ENCODE results near the gene ARID3B. TPM values are rescaled to one million over a fixed set of nuclear protein-coding genes. Genes with fewer than 3 reads are reported as not detected.
"Not testable (repeated sequence)": the region's sequence is repeated elsewhere in the genome, so short reads cannot be mapped to it uniquely, and the experiment has no call there.

The ARID3B gene
- total and polyA plus RNA-seq, 7 experiments from 2014 or later: 5.1 to 45.4 (median 36.6) TPM

DNA sequence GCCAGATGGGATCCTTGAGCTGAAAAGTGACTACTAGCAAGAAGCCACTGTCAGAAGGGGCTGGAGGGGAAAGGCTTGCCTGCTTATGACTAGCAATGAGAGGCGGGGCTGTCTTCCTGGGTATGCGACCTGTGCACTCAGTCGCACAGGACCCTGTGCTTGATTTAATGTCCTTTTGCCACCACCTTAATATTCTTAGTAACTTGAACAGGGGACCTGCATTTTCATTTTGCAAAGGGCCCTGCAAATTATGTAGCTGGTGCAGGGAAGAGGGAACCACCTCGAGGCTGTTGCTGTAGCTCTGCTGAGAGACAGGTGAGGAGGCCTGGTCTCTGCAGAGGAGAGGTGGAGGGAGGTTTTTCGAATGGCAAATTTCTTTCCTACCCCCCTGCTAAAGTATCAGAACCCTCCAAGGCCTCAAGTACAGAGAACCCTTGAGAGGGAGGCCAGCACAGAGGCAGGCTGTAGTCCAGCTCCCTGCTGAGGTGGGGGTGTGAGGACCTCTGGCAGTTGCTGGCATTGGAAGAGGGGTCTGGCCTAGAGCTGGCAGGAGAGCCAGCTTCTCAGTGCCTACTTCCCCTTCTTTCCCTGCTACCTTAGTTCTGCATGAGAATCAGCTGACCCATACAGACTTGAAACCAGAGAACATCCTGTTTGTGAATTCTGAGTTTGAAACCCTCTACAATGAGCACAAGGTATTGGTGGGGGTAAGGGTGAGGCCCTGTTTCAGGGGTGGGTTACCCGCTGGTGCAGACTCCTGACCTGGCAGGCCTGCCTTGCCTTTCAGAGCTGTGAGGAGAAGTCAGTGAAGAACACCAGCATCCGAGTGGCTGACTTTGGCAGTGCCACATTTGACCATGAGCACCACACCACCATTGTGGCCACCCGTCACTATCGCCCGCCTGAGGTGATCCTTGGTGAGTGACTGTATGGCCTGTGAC is 86.0 kb downstream of the ARID3B start:
- H3K36me3 Mint-ChIP-seq: peaks cover 0 to 39% (median 13%) of the 10 kb centered on the region in 5 donors
- ATAC-seq (peak; percentile 31), DNase-seq (no peak)
- ChIA-PET POLR2A (interaction anchor here (1.3 to 1.8 kb wide), 2 partner anchors 11 to 148 kb away, joined by 3 to 6 read pairs; partner anchors contain the start of gene CLK3), CTCF (interaction anchor here (1.3 to 1.9 kb wide), 2 partner anchors 8 to 15 kb away, joined by 4 to 11 read pairs; no protein-coding TSS in a partner anchor)
- peak overlapping the region in 7 of 9 donors; percentile 8 to 79 (median 63) for H3K27ac Mint-ChIP-seq
- Histone ChIP-seq H3K27me3 (ENCODE audit: control insufficient read depth in 2 of 2, insufficient read depth in 2 of 2, low read length in 2 of 2) (no peaks in the 10 kb centered on the region), H3K4me3 (ENCODE audit: low read length) (no peak overlapping the region), H3K36me3 (ENCODE audit: control insufficient read depth in 2 of 3, insufficient read depth in 3 of 3, low read length in 3 of 3) (peaks cover 30 to 99% (median 42%) of the 10 kb centered on the region in 3 experiments), H3K4me1 (ENCODE audit: control insufficient read depth in 2 of 2, insufficient read depth in 2 of 2, low read length in 2 of 2) (no peaks in the 10 kb centered on the region), H3K27ac (ENCODE audit: low read depth, low read length) (no peak overlapping the region), H3K9me3 (ENCODE audit: control insufficient read depth in 2 of 3, low read length in 3 of 3) (no peaks in the 10 kb centered on the region)
- H3K4me3 Mint-ChIP-seq: peak overlapping the region in 1 of 10 donors; percentile 56
- H3K9me3 Mint-ChIP-seq: no peaks in the 10 kb centered on the region
- H3K4me1 Mint-ChIP-seq: peaks cover under 1 to 19% (median 12%) of the 10 kb centered on the region in 7 donors
- intact Hi-C loops (cut with micrococcal nuclease): no loop called here
- no peaks in the 10 kb centered on the region for H3K27me3 Mint-ChIP-seq

DNA sequence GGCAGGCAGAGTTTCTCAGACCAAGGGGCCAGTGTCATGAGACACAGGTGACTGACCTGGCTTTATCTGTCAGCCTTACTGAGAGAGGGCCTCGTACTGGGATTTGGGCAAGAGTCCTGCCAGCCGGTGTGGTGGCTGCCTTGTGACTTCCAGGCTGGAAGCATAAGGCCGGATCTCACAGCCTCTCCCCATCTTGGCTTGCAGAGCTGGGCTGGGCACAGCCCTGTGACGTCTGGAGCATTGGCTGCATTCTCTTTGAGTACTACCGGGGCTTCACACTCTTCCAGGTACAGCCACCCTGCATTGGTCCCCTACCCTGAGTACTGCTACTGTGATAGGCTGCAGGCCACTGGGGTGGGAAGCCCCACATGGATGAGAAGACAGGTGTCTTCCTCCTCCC is 86.7 kb downstream of the ARID3B start:
- DNase-seq (no peak), ATAC-seq (no peak)
- no peaks in the 10 kb centered on the region for H3K27me3 ChIP-seq (ENCODE audit: control insufficient read depth in 2 of 2, insufficient read depth in 2 of 2, low read length in 2 of 2)
- H3K36me3 ChIP-seq (ENCODE audit: control insufficient read depth in 2 of 3, insufficient read depth in 3 of 3, low read length in 3 of 3): peaks cover 23 to 99% (median 38%) of the 10 kb centered on the region in 3 experiments
- H3K9me3 Mint-ChIP-seq: no peaks in the 10 kb centered on the region
- H3K4me3 ChIP-seq (ENCODE audit: low read length): no peak overlapping the region
- no peaks in the 10 kb centered on the region for H3K9me3 ChIP-seq (ENCODE audit: control insufficient read depth in 2 of 3, low read length in 3 of 3)
- H3K4me1 Mint-ChIP-seq: peaks cover 0 to 17% (median 12%) of the 10 kb centered on the region in 7 donors
- no peak overlapping the region for H3K4me3 Mint-ChIP-seq
- H3K27me3 Mint-ChIP-seq: no peaks in the 10 kb centered on the region
- CTCF ChIA-PET: interaction anchor here (0.6 to 1.3 kb wide), 2 partner anchors 14 kb away, joined by 3 to 4 read pairs; no protein-coding TSS in a partner anchor
- no peaks in the 10 kb centered on the region for H3K4me1 ChIP-seq (ENCODE audit: control insufficient read depth in 2 of 2, insufficient read depth in 2 of 2, low read length in 2 of 2)
- intact Hi-C loops (cut with micrococcal nuclease): no loop called here
- peak overlapping the region in 6 of 9 donors; percentile 19 to 79 (median 60) for H3K27ac Mint-ChIP-seq
- H3K27ac ChIP-seq (ENCODE audit: low read depth, low read length): no peak overlapping the region
- POLR2A ChIA-PET: interaction anchor here (1.0 to 1.8 kb wide), 2 partner anchors 12 to 13 kb away, joined by 3 to 6 read pairs; partner anchors contain the start of gene CLK3
- peaks cover 0 to 32% (median 6%) of the 10 kb centered on the region in 5 donors for H3K36me3 Mint-ChIP-seq

DNA sequence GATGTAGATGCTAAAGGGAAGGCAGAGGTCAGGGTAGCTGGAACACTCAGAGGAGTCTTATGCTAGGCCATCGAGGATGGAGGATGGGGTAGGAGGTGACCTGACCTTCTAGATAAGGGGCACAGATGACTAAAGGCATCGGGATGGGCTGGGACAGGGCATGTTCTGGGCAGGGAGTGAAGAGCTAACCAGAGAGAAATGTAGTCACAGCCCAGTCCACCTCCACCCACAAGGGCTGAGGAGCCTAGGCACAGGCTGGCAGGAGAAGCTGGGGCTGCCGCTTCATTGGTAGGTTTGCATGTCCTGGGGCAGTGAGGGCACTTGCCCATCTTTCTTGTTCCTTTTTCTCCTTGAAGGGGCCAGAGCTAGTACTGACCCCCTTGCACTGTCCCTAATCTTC is 87.2 kb downstream of the ARID3B start:
- Mint-ChIP-seq H3K4me3 (no peak overlapping the region), H3K27ac (peak overlapping the region in 6 of 9 donors; percentile 19 to 70 (median 56)), H3K36me3 (peaks cover 0 to 30% (median 6%) of the 10 kb centered on the region in 5 donors), H3K9me3 (no peaks in the 10 kb centered on the region), H3K27me3 (no peaks in the 10 kb centered on the region), H3K4me1 (peaks cover 0 to 17% (median 12%) of the 10 kb centered on the region in 7 donors)
- ATAC-seq (no peak), DNase-seq (no peak)
- Histone ChIP-seq H3K27me3 (ENCODE audit: control insufficient read depth in 2 of 2, insufficient read depth in 2 of 2, low read length in 2 of 2) (no peaks in the 10 kb centered on the region), H3K27ac (ENCODE audit: low read depth, low read length) (no peak overlapping the region), H3K9me3 (ENCODE audit: control insufficient read depth in 2 of 3, low read length in 3 of 3) (no peaks in the 10 kb centered on the region), H3K4me1 (ENCODE audit: control insufficient read depth in 2 of 2, insufficient read depth in 2 of 2, low read length in 2 of 2) (no peaks in the 10 kb centered on the region), H3K36me3 (ENCODE audit: control insufficient read depth in 2 of 3, insufficient read depth in 3 of 3, low read length in 3 of 3) (peaks cover 18 to 99% (median 35%) of the 10 kb centered on the region in 3 experiments), H3K4me3 (ENCODE audit: low read length) (no peak overlapping the region)
- intact Hi-C loops (cut with micrococcal nuclease): no loop called here
- CTCF ChIA-PET: interaction anchor here (0.6 to 1.0 kb wide), 2 partner anchors 15 to 144 kb away, joined by 3 to 4 read pairs; no protein-coding TSS in a partner anchor
- POLR2A ChIA-PET: interaction anchor here (1.0 kb wide), 1 partner anchor 13 kb away, joined by 3 read pairs; no protein-coding TSS in a partner anchor

DNA sequence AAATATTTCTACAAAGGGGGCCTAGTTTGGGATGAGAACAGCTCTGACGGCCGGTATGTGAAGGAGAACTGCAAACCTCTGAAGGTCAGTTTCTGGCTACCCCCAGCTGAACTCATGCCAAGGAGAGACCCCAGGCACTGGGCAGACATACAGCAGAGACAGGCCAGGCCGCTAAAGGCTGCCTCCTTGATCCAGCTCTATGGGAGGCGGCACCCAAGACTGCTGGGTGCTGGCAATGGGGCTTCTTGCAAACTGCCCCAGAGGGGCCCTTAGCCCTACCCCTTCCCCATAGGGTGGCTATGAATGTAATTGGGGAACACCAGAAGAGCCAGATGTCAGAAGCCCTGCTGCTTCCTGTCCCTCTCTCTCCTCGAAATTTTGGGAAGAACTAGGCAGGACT is 87.9 kb downstream of the ARID3B start:
- Mint-ChIP-seq H3K27me3 (no peaks in the 10 kb centered on the region), H3K9me3 (no peaks in the 10 kb centered on the region), H3K4me1 (peaks cover 0 to 17% (median 12%) of the 10 kb centered on the region in 7 donors), H3K4me3 (no peak overlapping the region), H3K27ac (peak overlapping the region in 3 of 9 donors; percentile 56 to 75 (median 60)), H3K36me3 (peaks cover 0 to 30% (median 6%) of the 10 kb centered on the region in 5 donors)
- no peaks in the 10 kb centered on the region for H3K4me1 ChIP-seq (ENCODE audit: control insufficient read depth in 2 of 2, insufficient read depth in 2 of 2, low read length in 2 of 2)
- POLR2A ChIA-PET: no interaction called here
- CTCF ChIA-PET: interaction anchor here (1.0 kb wide), 1 partner anchor 143 kb away, joined by 4 read pairs; no protein-coding TSS in a partner anchor
- ATAC-seq (no peak), DNase-seq (no peak)
- no peaks in the 10 kb centered on the region for H3K27me3 ChIP-seq (ENCODE audit: control insufficient read depth in 2 of 2, insufficient read depth in 2 of 2, low read length in 2 of 2)
- intact Hi-C loops (cut with micrococcal nuclease): no loop called here
- H3K36me3 ChIP-seq (ENCODE audit: control insufficient read depth in 2 of 3, insufficient read depth in 3 of 3, low read length in 3 of 3): peaks cover 15 to 99% (median 28%) of the 10 kb centered on the region in 3 experiments
- H3K27ac ChIP-seq (ENCODE audit: low read depth, low read length): no peak overlapping the region
- no peak overlapping the region for H3K4me3 ChIP-seq (ENCODE audit: low read length)
- no peaks in the 10 kb centered on the region for H3K9me3 ChIP-seq (ENCODE audit: control insufficient read depth in 2 of 3, low read length in 3 of 3)

DNA sequence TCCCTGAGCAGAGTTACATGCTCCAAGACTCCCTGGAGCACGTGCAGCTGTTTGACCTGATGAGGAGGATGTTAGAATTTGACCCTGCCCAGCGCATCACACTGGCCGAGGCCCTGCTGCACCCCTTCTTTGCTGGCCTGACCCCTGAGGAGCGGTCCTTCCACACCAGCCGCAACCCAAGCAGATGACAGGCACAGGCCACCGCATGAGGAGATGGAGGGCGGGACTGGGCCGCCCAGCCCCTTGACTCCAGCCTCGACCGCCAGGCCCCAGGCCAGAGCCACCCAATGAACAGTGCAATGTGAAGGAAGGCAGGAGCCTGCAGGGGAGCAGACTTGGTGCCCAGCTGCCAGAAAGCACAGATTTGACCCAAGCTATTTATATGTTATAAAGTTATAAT is 88.7 kb downstream of the ARID3B start:
- H3K27me3 ChIP-seq (ENCODE audit: control insufficient read depth in 2 of 2, insufficient read depth in 2 of 2, low read length in 2 of 2); H3K4me3 Mint-ChIP-seq; H3K27me3 Mint-ChIP-seq; intact Hi-C loops (cut with micrococcal nuclease); H3K9me3 Mint-ChIP-seq; H3K27ac ChIP-seq (ENCODE audit: low read depth, low read length); ATAC-seq; DNase-seq; H3K4me3 ChIP-seq (ENCODE audit: low read length); H3K9me3 ChIP-seq (ENCODE audit: control insufficient read depth in 2 of 3, low read length in 3 of 3); H3K4me1 ChIP-seq (ENCODE audit: control insufficient read depth in 2 of 2, insufficient read depth in 2 of 2, low read length in 2 of 2): not testable (repeated sequence)
- Mint-ChIP-seq H3K4me1 (peaks cover 0 to 17% (median 12%) of the 10 kb centered on the region in 7 donors), H3K36me3 (peaks cover 4 to 23% (median 6%) of the 10 kb centered on the region in 5 donors), H3K27ac (peak overlapping the region in 2 of 9 donors; percentile 36 to 56)
- ChIA-PET POLR2A (interaction anchor here (3.1 kb wide), 1 partner anchor 13 kb away, joined by 14 read pairs; the partner anchor contains the start of gene CLK3), CTCF (interaction anchor here (0.6 to 13.2 kb wide), 6 partner anchors 10 to 334 kb away, joined by 3 to 201 read pairs (median 4); no protein-coding TSS in a partner anchor)
- H3K36me3 ChIP-seq (ENCODE audit: control insufficient read depth in 2 of 3, insufficient read depth in 3 of 3, low read length in 3 of 3): peaks cover 15 to 99% (median 21%) of the 10 kb centered on the region in 3 experiments

DNA sequence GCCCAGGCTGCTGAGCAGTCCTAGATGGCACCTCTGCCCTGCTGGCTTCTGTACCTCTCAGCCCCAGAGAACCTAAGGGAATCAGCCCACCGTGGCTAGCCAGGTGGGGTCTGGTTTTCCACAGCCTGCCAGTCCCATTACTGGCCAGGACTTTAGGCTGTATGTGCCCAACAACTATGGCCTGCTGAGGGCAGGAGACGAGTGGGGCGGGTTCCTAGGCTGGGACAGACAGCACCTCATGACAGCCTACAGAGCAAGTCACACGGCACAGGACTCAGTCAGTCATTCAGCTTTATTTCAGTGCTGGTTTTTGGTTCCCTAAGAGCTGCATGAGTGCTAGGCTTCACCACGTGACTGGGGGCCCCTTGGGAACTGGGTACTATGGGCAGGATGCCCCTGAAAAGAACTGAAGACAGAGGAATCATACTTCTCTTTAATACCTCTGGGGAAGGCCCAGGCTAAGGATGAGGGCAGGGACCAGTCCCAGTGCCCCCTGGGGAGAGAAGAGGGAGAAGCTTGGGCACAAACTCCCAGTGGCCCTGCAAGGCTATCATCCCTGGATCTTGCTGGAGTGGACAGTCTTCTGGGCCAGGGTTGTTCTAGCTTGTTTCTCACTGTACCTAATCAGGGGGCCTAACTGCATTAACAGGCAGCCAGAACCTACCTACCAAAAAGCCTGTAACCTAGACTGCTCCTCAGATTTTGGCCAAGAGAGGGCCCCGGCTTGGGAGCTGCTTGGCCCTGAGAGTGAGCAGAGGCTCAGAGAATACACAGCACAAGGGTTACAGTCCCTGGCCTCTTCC is 89.5 kb downstream of the ARID3B start:
- intact Hi-C loops (cut with micrococcal nuclease): no loop called here
- Histone ChIP-seq H3K9me3 (ENCODE audit: control insufficient read depth in 2 of 3, low read length in 3 of 3) (no peaks in the 10 kb centered on the region), H3K27ac (ENCODE audit: low read depth, low read length) (no peak overlapping the region), H3K36me3 (ENCODE audit: control insufficient read depth in 2 of 3, insufficient read depth in 3 of 3, low read length in 3 of 3) (peaks cover 13 to 99% (median 16%) of the 10 kb centered on the region in 3 experiments), H3K4me3 (ENCODE audit: low read length) (no peak overlapping the region), H3K27me3 (ENCODE audit: control insufficient read depth in 2 of 2, insufficient read depth in 2 of 2, low read length in 2 of 2) (no peaks in the 10 kb centered on the region), H3K4me1 (ENCODE audit: control insufficient read depth in 2 of 2, insufficient read depth in 2 of 2, low read length in 2 of 2) (no peaks in the 10 kb centered on the region)
- Mint-ChIP-seq H3K4me3 (no peak overlapping the region), H3K27ac (peak overlapping the region in 4 of 9 donors; percentile 4 to 33 (median 18)), H3K27me3 (no peaks in the 10 kb centered on the region), H3K4me1 (peaks cover 0 to 17% (median 12%) of the 10 kb centered on the region in 7 donors), H3K36me3 (peaks cover 6 to 20% (median 10%) of the 10 kb centered on the region in 5 donors), H3K9me3 (no peaks in the 10 kb centered on the region)
- no peak for ATAC-seq
- POLR2A ChIA-PET: interaction anchor here (0.6 to 3.1 kb wide), 2 partner anchors 14 to 23 kb away, joined by 3 to 14 read pairs; partner anchors contain the start of gene CLK3
- CTCF ChIA-PET: interaction anchor here (0.7 to 13.2 kb wide), 13 partner anchors 10 to 333 kb away, joined by 3 to 201 read pairs (median 3); no protein-coding TSS in a partner anchor
- no peak for DNase-seq

Measured in naive thymus-derived CD4-positive, alpha-beta T cell (primary cell).